GM19025 (cell line): ENCODE results near the gene GPR176.

Experiments
- ATAC-seq: cut with Tn5 transposase; IDR thresholded peaks from one replicate; pipeline ENCODE4 v1.9.1; 2021; ENCODE audit warnings: mild to moderate bottlenecking, low read depth, moderate library complexity; ENCODE audit not compliant: unreplicated experiment

Gene GPR176

GRCh38 chr15:39752246-39752645 is 167.8 kb downstream of the GPR176 start:
- ATAC-seq: no peak
